Fibroblast of lung (primary cell): ENCODE results near the gene GRB10.

Source experiments
- CTCF ChIP-seq, 2 donors: IDR thresholded peaks in 1 of 2; conservative IDR thresholded peaks in 1 of 2; 1 replicate in 1 of 2; 2 replicates in 1 of 2; pipeline ENCODE4 v1.5.1; 2011 to 2012; ENCODE audit warnings: low read length in 2 of 2, control low read depth in 1 of 2, inconsistent platforms in 1 of 2, low read depth in 1 of 2, mild to moderate bottlenecking in 1 of 2
- EZH2 ChIP-seq: IDR thresholded peaks from 2 replicates; pipeline ENCODE4 v1.5.1; 2012; ENCODE audit warnings: low read length, control low read depth, mild to moderate bottlenecking; ENCODE audit errors: missing control alignments

- no peak for TF ChIP-seq EZH2
- no peak for TF ChIP-seq CTCF (conservative IDR thresholded peaks at IDR 0.05 in 1 of 2, IDR thresholded peaks at IDR 0.05 in 1 of 2; ENCODE audit: low read depth in 1 of 2, low read length in 2 of 2)
Observed at GRCh38 chr7:50672045-50672444, 110.7 kb downstream of the GRB10 start.
